Suppressor macrophage treated with lipopolysaccharide for 1 hour (primary cell): Measurements from ENCODE around the gene PRKCH.
A peak's percentile ranks its signal among the peaks of the same experiment; 100 is the strongest.

ENCODE experiments used
- DNase-seq, 3 donors: peaks; one replicate each; pipeline ENCODE4 v3.0.0-alpha.2; 2020 to 2022

Gene PRKCH

DNA sequence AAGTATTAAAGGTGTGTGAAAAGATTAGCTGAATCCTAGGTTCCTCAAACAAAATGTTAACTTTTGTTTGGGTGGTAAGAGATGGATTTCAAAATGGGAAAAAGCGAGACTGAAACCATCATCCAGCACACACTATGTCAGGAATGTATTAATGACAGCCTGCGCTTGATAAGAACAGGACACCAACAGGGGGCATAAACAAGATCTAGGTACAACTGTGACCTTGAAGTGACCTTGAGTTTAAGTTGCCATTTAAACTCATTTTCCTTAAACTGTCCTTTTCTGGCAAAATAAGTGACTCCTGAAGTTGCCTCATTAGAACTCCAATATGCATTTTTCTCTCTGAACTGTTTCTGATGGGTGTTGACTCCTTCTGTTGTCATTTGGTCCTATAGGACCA is 17.1 kb downstream of the PRKCH start:
- no peak for DNase-seq

DNA sequence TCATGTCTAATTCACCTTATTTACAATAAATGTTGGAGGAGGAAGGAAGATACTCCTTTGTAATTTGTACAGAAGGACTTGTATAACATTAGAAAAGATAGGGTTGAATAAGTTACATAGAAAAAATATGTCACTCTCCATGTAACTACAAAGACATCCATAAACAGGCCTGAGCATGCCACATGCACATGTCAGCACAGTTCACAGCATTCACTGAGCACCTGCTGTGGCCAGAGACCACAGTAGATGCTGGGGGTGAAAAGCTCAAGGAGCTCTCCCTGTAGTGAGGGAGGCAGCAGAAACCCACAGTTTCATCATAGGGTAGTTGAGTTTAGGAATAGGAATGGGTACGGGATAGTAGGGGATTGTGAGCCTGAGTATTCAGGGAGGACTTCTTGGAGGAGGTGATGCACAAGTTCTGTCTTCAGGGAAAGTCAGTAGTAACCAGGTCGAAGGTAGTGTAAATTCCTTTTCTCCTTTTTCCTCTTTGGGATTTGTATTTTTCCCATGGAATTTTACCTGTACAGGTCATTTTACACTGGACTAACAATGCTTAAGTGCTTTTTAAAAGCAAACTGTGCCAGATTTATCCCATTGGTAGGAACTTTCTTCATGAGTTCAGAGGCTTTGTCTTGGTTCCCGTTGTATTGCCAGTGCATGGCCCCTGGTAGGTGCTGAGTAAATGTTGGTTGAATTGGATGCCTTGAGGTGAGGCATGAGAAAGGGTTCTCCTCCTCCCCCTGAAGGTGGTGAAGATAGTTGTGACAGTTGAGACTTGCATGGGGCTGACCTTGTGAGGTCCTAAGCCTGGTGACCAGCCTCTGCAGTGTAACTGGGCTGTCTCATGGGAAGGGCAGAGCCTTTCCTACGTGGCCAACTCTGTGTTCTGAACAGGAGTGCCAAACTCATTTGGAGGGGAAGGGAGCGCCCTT is 20.2 kb downstream of the PRKCH start:
- no peak for DNase-seq

DNA sequence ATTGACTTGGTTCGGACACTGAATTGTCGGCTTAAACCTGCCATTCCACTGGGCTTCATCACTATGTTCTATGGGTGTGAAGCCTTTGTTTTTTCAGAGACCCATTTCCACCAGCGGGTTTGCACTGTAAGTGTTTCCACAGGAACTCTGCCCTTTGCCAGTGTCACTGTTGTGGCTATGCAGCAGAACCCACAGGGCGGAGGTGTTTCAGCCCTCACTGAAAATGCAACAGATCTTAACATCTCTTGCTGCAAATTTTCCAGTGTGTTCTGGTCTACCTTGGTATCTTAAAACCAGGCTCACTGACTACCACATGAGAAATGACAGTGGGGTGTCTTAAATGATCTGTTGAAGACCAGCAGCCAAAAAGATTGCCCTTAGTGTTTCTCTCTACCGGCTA is 21.1 kb downstream of the PRKCH start:
- DNase-seq: peak in 2 of 3 donors; percentile 18 to 46

DNA sequence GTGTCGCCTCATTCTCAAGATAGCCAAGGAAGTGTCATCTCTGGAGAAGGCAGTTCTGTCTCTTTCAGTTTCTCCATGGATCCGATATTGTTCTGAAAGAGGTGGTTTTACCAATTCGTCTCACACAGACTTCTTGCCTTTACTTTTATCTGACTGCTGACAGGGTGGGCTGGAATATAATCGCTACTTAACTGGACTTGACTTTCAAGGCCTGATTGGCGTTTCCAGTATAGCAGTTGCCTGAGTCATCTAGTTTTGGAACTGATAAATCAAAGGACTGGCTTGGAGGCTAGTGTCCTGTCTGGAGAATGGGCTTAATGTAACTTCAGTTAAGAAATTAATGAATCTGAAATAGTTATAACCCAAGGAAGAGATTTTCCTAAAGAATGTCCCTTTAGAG is 21.6 kb downstream of the PRKCH start:
- no peak for DNase-seq

DNA sequence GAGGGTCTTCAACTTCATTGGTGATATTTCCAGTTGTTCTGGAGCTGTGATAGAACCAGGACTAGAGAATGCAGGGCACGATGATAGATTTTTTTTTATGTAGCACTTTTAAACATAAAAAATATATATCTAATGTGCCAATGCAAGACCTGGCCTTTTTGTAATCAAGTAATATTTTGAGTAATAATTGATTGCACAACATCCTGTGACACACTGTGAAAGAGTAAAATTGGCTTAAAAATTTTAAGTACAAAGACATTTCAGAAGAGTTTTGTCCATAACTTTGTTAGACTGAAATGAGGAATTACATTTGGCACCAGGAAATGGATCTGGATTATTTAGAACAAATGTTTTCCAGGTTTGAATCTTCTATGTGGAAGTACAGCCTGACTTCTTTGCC is 22.1 kb downstream of the PRKCH start:
- DNase-seq: peak; percentile 41 to 84 (median 80)

DNA sequence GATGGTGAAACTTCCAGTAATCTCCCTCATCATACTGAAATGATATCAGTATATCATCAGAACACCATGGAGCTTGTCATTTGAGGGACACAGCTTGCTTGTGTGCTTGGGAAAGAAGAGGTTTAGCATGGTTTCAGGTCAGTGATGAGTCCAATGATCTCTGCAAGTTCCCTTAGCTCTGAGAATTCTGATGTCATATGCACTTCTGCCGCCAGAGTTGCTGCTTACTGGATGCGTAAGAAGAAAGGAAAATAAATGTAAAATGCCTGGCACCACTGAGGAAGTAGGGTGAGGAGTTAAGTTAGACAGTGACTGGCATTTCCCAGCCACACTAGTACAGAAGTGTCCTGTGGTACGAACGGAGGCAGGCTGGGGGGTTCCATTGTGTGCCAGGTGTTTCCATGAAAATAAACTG is 22.6 kb downstream of the PRKCH start:
- DNase-seq: peak; percentile 85 to 96 (median 90)

DNA sequence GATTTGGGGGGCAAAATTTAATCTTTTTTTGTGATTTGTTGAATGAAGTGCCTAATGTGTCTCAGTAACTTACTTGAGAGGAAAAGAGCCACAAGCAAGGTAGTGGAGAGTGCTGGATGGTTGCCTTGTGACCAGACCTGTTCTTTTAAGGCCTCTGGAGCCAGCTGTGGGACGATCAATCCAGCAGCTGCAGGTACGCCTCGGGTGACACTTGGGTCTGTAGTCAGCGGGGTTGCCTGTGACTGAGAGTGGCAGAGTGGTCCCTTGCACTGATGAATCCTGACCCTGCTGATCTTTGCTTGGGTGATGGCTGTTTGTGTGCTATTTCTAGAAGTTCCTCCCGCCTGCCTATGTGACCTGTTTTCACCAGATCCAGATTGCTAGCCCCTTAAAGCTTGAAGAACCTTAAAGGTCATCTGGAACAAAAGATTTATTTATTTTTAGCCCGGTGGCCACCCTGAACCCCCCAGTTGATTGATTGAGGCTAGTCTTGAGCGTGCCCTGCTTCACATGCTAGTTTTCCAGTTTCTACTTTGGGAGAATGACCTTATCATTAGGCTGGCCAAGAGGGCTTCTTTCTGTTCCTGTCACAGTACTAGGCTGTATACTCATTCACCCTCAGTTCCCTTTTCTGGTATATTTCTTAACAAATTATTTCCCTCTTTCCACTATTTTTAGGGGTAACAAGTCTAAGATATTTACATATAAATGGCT is 23.2 kb downstream of the PRKCH start:
- DNase-seq: peak; percentile 78 to 89 (median 83)

DNA sequence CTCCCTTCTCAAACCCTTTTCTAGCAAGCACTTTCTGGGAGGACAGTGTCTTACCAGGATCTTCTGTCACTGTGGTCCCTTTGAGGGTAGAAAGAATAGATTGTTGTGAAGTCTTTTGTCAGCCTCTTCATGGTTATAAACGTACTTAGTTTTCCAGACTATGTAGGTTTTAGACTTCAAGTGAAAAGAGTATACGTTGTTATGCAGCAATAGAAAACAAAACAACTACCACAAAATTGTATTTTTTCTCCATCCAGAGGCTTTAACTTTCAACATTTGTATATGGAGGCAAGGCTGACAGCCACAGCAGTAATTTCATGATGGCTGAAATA is 23.7 kb downstream of the PRKCH start:
- DNase-seq: no peak

DNA sequence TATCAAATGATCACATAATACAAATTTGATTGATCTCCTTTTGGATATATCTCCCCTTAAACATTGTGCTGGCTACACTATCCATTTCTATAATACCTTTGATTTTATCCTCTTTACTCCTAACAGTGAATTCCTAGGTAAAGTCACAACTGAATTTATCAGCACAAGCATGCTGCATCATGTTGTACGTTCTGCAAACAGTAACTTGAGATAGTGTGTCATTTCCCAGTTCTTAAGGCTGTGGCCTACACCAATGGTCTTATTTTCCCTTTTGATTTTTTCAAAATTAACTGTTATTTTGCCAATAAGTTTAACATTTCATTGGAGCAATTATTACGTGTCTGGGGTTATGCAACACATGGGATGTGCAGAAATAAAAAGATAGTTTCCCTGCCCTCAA is 24.8 kb downstream of the PRKCH start:
- DNase-seq: no peak

DNA sequence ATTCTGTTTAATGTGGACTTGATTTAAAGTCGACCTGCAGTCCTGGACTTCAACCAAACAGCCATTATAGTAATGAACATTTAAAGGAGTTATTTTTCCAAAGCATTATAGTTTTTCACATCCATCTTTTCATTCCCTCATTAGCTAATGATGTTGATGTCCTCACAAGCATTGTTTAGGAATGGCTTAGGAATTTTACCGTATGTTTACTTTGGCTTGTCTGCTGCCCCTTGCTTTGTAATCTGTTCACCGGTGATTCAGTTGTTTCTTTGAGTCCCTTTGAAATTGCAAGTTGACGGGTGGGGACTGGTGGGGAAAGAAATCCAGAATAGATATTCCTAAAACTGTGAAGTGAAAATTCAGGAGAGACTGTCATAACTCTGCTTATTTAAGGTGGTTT is 25.4 kb downstream of the PRKCH start:
- no peak for DNase-seq

DNA sequence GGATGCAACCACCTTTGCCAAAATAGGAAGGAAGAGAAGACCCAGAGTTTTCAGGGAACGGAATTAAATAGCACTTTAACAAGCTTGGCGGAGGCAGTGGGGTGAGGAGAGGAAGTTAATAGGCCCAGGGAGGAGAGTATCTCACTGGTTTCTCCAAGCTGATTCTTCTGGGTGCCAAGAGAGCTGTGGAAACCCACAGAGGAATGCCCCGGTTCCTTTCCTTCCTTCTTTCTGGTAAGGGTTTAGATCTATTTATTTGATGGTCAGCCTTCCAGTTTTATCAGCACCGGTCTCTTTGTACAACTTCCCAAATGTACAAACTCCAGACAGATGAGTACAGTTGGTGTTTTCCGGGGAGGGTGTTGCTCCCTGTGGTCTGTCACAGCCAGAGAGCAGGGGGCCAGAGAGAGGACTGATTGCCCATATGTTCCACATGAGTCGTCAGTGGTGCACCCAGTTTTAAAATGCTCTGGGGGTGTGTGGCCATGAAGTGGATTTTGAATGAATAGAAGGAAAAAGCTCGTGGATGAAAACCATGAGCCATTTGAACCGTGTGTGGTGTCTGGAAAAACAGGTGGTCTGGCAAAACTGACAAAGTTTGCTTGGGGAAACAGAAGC is 26.6 kb downstream of the PRKCH start:
- peak; percentile 81 to 89 (median 85) for DNase-seq

DNA sequence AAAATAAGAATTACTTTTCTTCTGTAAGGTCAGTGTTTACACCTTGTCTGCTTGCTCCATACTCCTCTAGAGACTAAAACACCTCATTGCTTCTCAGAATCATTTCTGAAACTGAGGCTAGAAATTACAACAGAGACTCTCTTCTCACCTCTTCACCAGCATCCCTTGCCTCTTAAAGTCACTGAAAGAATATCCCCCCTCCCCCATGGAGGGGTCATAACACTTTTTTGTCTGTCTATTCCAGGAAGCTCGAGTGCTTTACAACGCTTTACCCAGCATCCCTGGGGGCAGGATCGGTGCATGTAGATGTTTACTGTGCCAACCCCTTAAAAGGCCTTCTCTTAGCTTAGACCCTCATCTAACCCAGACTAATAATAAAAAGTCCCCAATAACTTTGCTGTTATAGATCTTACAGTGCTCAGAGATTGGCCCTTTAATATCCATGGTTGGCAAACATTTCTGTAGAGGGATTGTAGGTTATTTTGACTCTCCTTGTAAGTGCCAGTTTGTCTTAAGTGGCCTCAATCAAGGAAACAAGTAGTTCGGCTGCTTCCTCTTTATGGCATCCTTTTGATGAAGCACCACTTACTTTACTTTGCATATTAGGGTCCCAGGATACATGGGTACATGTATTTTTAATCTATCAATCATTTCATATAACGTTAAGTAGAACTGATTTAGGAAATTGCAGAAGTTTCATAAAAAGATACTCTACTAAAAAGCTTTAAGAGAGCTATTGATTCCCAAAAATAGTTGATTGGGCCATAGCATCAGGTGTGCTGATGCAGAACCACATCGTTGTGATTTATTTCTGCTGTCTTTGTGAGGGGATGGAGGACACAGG is 29.3 kb downstream of the PRKCH start:
- no peak for DNase-seq

DNA sequence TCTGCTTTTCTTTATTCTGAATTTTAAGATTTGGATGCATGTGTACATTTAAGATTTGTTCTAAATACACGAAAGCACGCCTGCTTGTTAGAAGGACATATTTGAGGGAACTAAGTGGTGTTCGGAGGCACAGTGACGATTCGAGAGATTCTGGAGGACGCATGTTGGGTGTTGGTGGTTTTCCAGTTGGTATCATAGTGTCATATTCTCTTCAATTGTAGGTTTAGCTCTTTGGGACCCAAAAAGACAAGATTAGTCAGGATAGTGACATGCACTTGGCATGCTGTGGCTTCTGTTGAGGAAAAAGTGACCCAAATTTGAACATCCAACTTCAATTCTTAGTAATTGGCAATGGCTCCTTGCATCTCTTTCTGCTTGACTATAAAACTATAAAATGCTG is 30.1 kb downstream of the PRKCH start:
- DNase-seq: no peak

DNA sequence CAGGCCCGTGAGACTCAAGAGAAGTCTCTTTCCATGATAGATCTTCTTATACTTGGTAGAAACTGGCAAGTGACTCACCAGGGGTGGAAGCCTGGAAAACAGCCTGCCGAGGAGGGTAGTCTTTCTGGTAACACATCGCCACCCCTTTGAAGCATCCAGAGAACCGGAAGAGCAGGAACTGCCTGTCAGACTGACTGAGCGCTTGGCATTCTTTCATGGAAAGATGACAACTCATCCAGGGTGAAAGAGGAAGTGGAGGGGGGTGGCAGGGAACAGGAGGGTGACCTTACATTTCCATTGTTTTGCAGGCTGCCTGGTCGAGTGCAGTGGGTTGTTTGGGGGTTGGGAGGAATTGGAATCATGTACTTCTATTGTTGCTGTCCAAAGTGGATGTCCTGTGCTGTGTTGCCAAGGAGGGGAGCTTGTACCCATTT is 34.5 kb downstream of the PRKCH start:
- peak; percentile 69 to 86 (median 78) for DNase-seq

DNA sequence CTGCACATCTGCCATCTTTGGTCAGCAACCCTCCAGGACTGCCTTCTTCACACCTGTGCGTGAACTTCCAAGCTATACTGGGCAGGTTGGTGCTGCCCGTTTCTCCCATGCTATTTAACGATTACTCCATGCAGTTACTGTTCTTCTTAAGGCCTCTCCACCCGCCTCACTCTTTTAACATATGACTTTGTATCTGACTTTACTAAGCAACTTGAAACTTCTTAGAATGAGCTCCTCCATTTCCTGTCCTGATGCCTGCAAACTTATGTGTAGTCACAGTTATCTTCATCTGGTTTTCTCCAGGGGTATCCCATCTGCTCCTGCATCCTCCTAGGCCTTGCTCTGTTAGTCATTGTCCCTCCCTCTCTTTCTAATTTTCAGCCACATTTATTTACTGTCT is 35.7 kb downstream of the PRKCH start:
- DNase-seq: no peak

DNA sequence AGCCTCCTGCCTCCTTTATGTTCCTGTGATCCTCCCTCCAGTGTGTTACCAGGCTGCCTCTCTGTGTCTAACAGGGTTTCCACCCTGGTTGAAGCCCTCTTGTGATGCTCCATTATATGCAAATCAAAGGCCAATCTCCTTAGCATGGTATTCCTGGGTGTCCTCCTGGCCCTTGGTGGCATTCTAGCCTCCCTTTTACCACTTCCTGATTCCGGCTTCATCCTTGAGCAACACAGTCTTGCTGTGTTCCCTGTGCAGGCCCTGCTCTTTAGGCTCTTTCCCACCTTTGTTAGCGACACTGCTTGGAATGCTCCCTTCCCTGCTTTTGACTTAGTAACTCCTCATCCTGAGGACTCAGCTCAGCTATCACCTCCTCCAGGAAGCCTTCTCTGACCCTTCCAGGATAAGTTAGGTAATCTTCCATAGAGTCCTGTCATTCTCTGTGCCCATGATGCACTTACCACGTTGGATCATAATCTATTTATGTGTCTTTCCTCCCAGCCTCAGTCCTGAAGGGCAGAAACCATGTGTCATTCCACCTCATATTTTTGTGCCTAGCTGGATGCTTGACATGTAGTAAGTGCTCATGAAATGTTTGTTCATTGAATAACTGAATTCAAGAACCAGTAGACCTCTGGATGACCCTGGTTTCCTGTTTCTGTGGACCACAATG is 37.3 kb downstream of the PRKCH start:
- peak in 2 of 3 donors; percentile 19 to 44 for DNase-seq

DNA sequence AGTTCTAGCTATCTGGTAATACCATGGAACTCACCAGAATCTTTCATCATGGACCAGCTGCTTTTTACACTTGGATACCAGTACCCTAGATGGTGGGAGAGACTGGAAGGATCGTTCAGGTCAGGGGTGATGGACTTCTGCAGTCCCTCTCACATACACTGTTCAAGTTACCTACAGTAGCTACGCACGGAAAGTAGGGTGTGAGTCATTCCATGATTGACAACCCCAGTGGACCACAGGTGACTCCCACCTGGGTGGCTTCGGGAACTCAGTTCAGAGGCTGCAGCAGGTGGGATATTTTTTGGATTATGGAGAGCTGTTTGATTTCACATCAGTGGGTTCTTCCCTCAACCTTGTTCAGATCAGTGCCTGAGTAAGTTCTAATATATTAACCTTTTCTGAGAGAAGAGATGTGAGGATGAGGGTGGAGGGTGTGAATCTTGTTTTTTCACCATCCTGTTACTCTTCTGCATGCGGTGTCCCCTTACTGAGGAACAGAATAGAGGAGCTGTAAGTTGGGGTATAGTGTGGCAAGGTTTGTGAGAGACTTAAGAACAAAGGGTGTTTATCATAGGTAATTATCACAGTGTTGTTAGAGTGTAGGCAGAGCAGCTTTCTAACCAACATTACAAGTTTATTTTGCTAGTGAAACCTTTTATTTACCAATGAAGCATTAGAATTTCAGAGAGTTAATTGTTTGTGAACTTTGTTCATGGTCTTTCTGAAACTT is 39.6 kb downstream of the PRKCH start:
- DNase-seq: no peak

DNA sequence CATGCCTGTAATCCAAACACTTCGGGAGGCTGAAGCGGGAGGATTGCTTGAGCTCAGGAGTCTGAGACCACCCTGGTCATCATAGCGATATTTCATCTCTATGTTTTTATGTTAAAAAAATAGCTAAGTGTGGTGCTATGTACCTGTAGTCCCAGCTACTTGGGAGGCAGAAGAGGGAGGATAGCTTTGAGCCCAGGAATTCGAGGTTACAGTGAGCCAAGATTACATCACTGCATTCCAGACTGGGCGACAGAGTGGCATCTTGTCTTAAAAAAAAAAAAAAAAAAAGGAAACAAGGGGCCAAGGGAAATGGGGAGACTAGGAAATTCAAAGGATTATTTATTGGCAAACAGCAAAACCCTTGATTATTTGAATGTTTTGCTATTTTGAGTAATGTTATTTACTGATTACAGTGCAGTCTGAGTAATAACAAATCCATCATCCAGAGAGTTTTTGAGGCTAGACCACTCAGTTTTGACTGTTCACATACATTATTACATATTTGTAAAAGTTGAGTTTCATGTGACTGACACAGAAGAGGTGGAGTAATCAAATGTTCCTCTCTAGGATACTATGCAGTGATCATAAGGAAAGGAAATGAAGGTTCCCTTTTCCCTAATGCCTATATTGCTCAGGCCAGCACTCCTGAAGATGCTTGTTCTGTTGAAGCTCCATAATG is 40.8 kb downstream of the PRKCH start:
- peak in 1 of 3 donors; percentile 36 for DNase-seq

DNA sequence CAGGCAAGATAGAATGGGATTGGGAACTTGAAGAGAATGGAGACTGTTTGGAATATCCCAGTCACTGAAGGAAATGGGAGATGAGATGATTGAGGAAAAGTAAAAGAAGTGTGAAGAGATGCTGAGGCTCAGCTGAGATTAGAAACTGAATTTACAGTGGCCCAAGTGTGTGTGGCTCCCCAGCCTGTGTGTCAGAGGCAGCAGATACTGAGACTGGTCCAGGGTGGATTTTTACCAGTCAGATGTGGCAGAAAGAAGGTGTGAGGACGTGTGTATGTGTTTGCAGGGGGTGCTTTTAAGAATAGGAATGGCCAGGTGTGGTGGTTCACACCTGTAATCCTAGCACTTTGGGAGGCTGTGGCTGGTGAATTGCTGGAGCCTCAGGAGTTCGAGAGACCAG is 42.9 kb downstream of the PRKCH start:
- no peak for DNase-seq

DNA sequence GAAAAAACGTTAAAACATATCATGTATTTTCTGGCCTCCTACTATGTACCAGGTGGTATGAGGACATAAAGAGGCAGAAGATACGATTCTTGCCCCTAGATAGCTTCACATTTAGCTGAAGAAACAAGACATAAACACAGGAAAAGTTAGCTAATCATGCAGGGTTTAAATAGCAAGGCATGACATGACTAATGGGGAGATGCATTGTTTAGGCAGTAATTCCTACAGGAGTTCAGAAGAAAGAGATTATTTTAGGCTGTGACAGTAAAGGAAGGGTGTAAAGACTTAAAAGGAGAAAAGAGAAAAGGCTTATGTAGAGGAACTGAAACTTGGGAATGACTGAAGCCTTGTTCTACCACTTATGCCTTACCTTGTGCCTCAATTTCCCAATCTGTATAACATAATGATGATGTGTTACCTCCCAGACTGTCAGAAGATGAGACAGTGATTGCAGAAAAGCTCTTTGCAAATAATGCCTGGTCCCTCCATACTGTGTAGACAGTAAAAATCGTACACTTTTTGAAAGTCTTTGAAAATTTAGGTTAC is 44.4 kb downstream of the PRKCH start:
- DNase-seq: no peak
